Calu3 (cell line): ENCODE data around the gene GNB1L. TPM values are rescaled to one million over a fixed set of nuclear protein-coding genes. Genes with fewer than 3 reads are reported as not detected.

Experiments used
- BruUV-seq: library from RNA; stranded (reverse); fragments of 400-500 nt; replicated peaks from 2 replicates; lab custom pipeline; 2021; lab: Mats Ljungman, UMichigan
- CTCF ChIA-PET: fragments of 300-600 bp; sonication (Branson Sonifier 250); formaldehyde crosslinking; loops from one replicate; lab custom pipeline; 2022; ENCODE audit warnings: antibody characterized with exemption; lab: Charles Lee
- DNase-seq: peaks from one replicate; pipeline ENCODE4 v3.0.0; 2022
- H3K27ac Mint-ChIP-seq: one replicate; pipeline ENCODE4 v1.8.0; 2022; ENCODE audit warnings: mixed read lengths; ENCODE audit not compliant: unreplicated experiment
- H3K27me3 Mint-ChIP-seq: one replicate; pipeline ENCODE4 v1.8.0; 2022; ENCODE audit warnings: mixed read lengths; ENCODE audit not compliant: unreplicated experiment
- H3K36me3 Mint-ChIP-seq: one replicate; pipeline ENCODE4 v1.8.0; 2022; ENCODE audit warnings: mild to moderate bottlenecking, moderate library complexity, mixed read lengths; ENCODE audit not compliant: insufficient read depth, unreplicated experiment
- H3K4me1 Mint-ChIP-seq: one replicate; pipeline ENCODE4 v1.8.0; 2022; ENCODE audit warnings: mild to moderate bottlenecking, low read depth, mixed read lengths; ENCODE audit not compliant: unreplicated experiment
- H3K4me3 Mint-ChIP-seq: one replicate; pipeline ENCODE4 v1.8.0; 2022; ENCODE audit warnings: mild to moderate bottlenecking, low read depth, moderate library complexity, mixed read lengths; ENCODE audit not compliant: unreplicated experiment
- H3K9me3 Mint-ChIP-seq: one replicate; pipeline ENCODE4 v1.8.0; 2022; ENCODE audit warnings: low read depth, mixed read lengths; ENCODE audit not compliant: unreplicated experiment
- CTCF ChIP-seq: fragments of 200-600 bp; IDR thresholded peaks from one replicate; pipeline ENCODE4 v1.8.0; 2022; ENCODE audit warnings: antibody characterized with exemption; ENCODE audit not compliant: unreplicated experiment
- intact Hi-C: fragments of 100-400 bp; cut with micrococcal nuclease; formaldehyde crosslinking; loops from one replicate; pipeline ENCODE4 v1.10.0; 2022; ENCODE audit not compliant: unreplicated experiment
- total RNA-seq: library from RNA; stranded (reverse); gene quantifications from 2 replicates; pipeline ENCODE4 v1.2.3, GENCODE V29; 2022

GNB1L gene
- total RNA-seq, 1 experiment from 2014 or later, result 13.0 TPM

GRCh38 chr22:19895160-19895849, 40.6 kb upstream of the GNB1L start:
- no peak for DNase-seq
- Mint-ChIP-seq H3K4me3 (no peak overlapping the region), H3K4me1 (no peaks in the 10 kb centered on the region), H3K27ac (no peak overlapping the region), H3K36me3 (no peaks in the 10 kb centered on the region), H3K27me3 (no peaks in the 10 kb centered on the region), H3K9me3 (no peaks in the 10 kb centered on the region)
- CTCF ChIA-PET, result no interaction called here
- intact Hi-C loops, result no loop called here
- TF ChIP-seq CTCF, result no peak
- BruUV-seq, result no TSS peak

GRCh38 chr22:19893363-19893762, 38.7 kb upstream of the GNB1L start:
- Mint-ChIP-seq H3K36me3 (no peaks in the 10 kb centered on the region), H3K27ac (no peak overlapping the region), H3K4me1 (no peaks in the 10 kb centered on the region), H3K27me3 (no peaks in the 10 kb centered on the region), H3K4me3 (no peak overlapping the region), H3K9me3 (no peaks in the 10 kb centered on the region)
- TF ChIP-seq CTCF, result no peak
- no TSS peak for BruUV-seq
- CTCF ChIA-PET, result no interaction called here
- intact Hi-C loops, result no loop called here
- no peak for DNase-seq

GRCh38 chr22:19892925-19893324, 38.3 kb upstream of the GNB1L start:
- no peak overlapping the region for H3K27ac Mint-ChIP-seq
- no peak for TF ChIP-seq CTCF
- no peaks in the 10 kb centered on the region for H3K9me3 Mint-ChIP-seq
- CTCF ChIA-PET, result no interaction called here
- H3K4me3 Mint-ChIP-seq, result no peak overlapping the region
- BruUV-seq, result no TSS peak
- H3K27me3 Mint-ChIP-seq, result no peaks in the 10 kb centered on the region
- no peaks in the 10 kb centered on the region for H3K36me3 Mint-ChIP-seq
- intact Hi-C loops, result no loop called here
- H3K4me1 Mint-ChIP-seq, result no peaks in the 10 kb centered on the region
- DNase-seq, result no peak

- no peaks in the 10 kb centered on the region for H3K9me3 Mint-ChIP-seq
- no peaks in the 10 kb centered on the region for H3K4me1 Mint-ChIP-seq
- H3K4me3 Mint-ChIP-seq, result no peak overlapping the region
- CTCF ChIA-PET, result no interaction called here
- no peak for TF ChIP-seq CTCF
- intact Hi-C loops, result no loop called here
- no peak for DNase-seq
- no peaks in the 10 kb centered on the region for H3K27me3 Mint-ChIP-seq
- H3K27ac Mint-ChIP-seq, result no peak overlapping the region
- no peaks in the 10 kb centered on the region for H3K36me3 Mint-ChIP-seq
- BruUV-seq, result no TSS peak
Observed at GRCh38 chr22:19892257-19892879, 37.7 kb upstream of the GNB1L start.
